NCI-H1092 treated with DMSO at 0.1 percent for 48 hours (cell line): Measurements from ENCODE around the gene WNT7B.
"Not testable (repeated sequence)": the region's sequence is repeated elsewhere in the genome, so short reads cannot be mapped to it uniquely, and the experiment has no call there.

Experiments used
- DNase-seq: peaks from one replicate; lab custom pipeline; 2025; lab: John Stamatoyannopoulos, UW

WNT7B gene

DNA sequence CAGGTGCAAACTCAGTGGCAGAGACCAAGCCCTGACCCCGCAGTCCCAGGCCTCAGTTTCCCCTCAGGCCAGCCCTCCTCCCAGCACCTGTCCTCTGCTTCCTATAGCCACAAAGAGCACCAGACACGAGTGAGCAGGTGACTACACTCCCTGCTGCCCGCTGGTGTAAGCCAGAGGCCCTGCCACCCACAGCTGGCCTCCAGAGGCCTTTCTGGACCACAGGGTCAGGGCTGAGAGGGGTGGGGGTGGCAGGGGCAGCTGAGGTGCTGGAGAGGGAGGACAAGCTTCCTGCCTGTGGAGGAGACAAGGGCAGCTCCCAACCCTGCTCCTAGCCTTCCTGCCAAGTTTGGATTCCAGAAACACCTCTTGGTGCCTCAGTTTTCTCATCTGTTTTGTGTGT is 31.3 kb upstream of the WNT7B start:
- DNase-seq: no peak

DNA sequence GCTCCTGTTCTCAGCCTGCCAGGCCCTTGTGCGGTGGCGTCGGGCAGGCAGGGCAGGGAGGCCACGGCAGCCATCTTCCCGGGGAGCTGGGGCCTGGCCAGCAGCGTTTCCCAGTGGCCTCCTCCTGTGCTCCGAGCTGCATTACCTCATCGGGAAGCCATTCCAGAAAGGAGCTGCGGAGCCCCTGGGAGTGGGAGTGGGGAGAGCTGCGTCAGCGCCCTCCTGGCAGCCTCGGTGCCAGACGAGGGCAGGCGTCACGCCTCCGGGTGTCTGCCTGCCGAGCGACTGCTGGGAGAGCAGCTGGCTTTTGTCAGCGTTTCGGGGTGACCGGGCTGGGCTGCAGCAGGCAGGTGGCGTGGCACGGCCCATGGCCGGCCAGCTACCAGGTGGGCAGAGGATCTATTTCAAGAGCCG is 30.9 kb upstream of the WNT7B start:
- no peak for DNase-seq

DNA sequence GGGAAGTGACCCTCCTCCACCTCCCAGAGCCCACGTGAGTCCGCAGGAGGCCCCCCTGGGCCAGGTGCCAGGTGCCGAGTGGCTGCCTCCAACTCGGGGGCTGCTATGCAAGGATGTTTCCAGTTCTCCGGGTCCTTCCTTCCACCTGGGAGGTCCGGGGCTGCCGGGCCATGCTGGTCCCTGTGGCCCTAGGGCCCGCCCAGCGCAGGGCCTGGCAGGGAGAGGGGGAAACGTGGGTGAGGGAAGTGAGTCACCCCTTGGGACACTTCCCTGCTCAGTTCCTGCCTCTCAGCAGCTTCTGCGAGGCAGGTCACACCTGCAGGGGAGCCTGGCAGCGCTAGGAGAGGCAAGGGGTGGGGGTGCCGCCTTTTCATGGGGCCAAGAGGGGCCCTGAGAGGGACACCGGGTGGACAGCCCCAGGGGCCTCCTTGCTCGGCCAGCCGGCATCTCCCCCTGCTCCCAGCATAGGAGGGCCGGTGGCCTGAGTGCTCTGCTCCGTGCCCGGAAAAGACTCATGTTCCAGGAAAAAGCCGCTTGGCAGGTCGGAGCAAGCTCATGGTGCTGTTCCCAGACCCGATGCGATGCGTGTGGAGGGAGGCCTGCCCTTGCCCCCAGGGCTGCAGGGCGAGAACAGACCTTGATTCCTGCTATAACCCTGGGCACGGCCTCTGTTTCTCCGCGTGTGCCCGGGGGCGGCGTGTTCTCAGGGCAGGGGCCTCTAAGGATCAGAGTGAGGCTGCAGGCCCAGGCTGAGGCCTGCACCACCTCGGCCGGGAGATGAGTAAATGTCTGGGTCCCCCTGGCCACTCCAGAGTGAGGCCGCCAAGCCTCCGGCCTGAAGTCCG is 30.3 kb upstream of the WNT7B start:
- DNase-seq: no peak

DNA sequence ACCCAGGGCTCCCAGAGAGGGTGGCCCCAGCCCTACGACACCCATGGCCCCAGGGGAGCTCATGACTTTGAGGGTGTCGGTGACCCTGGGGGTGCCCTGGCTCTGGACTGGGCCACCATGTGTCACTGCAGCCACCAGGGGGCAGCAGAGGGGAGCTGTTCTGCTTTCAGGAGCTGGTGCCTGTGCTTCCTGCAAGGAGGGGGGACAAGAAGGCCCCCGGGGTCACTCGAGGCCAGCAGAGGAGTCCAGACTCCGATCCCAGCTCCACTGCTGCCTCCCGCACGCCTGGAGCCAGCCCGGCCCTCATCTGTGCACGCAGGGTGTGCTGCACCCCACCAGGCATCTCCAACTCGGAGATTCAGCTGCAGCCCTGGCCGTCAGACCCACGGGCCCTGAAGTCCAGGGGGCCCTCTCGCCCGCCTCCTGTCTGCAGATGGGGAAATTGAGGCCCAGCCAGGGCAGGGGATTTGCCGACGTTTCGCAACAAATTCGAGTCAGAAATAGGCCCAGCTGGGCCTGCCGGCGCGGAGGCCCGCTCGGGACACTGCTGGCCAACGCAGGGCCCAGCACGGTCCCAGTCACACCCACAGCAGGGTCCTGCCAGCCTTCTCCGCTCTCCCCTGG is 29.5 kb upstream of the WNT7B start:
- no peak for DNase-seq

DNA sequence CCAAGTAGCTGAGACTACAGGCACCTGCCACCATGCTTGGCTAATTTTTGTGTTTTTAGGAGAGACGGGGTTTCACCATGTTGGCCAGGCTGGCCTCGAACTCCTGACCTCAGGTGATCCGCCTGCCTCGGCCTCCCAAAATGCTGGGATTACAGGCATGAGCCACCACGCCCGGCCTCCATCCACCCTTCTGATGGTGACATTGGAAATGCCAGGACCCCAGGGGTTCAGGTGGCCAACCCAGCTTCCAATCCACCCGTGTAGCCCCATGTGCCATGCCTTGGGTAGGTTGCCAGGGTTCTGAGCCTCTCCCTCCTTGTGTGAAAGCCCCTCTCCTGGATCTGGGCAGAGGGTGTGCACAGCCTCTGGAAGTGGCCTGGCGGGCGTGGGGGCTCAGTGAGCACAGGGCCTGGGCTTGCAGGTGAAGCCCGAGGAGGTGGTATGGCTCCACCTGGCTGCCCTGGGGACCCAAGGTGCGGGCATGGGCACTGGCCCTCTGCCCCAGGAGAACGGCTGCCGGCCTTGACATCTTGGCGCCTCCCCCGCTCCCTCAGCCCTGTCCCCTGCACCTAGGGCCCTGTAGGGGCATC is 28.2 kb upstream of the WNT7B start:
- DNase-seq: not testable (repeated sequence)

GRCh38 chr22:46004105-46004866 is 27.3 kb upstream of the WNT7B start:
- no peak for DNase-seq

- DNase-seq: no peak
Observed at GRCh38 chr22:46003271-46004091, 26.5 kb upstream of the WNT7B start.

GRCh38 chr22:46002757-46003270 is 25.9 kb upstream of the WNT7B start:
- no peak for DNase-seq

DNA sequence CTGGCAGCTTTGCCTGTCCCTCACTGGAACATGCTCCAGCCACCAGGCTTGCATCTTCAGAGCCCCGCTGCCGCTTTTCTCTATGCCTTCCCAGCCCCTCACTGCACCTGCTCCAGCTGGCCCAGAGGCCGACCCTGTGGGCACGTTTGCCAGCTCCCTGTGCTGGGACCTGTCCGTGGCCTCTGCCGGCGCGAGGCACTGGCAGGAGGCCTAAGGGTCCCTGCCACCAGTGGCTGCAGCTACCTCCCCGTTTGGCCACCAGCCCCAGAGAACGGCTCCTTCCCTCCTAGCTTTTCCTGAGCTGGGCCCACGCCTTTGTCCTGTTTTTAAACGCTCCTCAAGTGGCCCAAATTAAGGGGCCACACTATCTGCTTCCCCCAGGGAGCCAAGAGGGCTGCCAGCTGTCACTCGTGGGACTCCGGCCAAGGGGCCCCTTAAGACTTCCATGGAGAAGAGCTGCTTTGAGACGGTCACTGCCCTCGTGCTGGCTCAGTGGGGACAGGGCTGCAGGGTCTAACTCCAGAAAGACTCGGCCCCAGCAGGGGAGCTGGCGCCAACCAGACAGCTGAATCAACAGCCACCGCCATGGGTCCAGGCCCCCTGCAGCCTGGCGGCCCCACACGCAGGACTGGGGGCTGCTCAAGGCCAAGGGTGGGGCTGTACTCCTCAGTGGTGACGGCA is 24.6 kb upstream of the WNT7B start:
- no peak for DNase-seq

DNA sequence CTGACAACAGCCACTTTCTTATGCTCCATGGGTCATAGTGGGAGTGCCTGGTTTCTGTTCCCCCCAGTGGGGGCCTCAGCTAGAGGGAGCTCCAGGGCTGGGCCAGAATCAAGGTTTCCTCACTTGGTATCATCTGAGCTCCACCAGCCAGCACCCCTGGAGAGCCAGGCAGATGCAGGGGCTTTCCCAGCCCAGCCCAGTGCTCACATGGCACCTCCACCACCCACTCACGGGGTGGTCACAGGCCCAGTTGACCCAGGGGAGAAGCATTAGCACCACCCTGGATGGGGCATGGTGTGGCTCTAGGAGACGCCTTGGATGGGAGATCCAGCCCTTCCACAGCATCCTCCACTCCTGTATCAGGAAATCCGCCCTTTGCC is 24.1 kb upstream of the WNT7B start:
- DNase-seq: no peak

- DNase-seq: no peak
Observed at GRCh38 chr22:46000081-46001027, 23.4 kb upstream of the WNT7B start.

DNA sequence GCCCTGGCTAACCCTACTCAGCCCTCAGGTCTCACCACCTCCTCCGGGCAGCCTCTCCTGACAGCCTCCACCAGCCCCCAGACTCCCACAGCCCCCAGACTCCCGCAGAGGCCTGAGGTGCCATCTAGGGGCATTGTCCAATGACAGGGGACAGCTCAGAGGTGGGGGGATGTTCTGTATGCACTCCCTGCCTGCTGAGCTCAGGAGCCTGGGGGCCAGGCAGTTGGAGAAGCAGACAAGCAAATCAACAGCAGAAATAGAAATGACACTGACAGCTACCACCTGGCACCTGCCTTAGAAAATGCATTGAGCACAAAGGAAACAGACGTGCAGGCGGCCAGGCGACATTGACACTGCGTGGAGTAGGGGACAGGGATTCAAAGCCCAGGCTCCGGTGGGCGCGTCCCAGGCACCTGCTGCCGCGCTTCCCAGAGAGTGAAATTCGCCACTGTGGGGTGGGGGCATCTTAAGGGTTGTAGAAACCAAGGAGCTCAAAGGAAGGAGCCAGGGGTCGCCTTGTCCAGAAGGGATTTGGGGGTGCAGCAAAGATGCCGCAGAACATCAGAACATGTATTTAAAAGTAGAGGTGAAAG is 22.5 kb upstream of the WNT7B start:
- no peak for DNase-seq

DNA sequence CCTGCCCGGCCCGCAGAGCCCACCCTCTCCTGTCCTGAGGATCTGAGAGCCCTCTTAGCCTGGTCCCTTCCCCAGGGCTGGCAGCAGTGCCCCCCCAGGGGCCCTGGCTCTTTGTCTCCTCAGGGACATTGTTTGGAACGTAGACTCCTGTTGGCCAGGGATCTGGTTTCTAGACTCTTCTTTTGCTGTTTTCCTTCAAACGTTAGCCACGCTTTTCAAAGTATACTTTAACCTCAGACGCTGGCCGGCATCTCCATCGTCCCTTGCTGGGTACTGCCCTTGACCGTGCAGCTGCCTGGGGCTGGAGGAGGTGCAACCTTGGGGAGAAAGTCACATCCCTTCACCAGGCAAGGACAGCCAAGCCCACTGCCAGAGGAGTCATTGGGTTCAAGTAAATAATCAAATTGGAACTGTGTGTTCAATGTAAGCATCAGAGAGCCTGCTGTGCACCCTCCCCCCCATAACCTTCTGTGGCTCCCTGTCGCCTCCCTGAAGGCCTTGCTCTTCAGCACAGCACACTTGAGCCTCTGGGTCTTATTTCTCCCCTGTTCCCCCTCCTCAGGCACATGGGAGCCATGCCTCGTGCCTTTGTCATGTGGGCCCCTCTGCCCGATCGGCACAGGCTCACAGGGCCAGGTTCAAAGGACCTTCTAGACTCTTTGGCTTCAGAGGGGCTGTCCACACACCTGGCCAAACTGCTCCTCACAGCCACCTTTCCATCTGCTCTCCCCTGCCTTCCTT is 21.8 kb upstream of the WNT7B start:
- DNase-seq: no peak

DNA sequence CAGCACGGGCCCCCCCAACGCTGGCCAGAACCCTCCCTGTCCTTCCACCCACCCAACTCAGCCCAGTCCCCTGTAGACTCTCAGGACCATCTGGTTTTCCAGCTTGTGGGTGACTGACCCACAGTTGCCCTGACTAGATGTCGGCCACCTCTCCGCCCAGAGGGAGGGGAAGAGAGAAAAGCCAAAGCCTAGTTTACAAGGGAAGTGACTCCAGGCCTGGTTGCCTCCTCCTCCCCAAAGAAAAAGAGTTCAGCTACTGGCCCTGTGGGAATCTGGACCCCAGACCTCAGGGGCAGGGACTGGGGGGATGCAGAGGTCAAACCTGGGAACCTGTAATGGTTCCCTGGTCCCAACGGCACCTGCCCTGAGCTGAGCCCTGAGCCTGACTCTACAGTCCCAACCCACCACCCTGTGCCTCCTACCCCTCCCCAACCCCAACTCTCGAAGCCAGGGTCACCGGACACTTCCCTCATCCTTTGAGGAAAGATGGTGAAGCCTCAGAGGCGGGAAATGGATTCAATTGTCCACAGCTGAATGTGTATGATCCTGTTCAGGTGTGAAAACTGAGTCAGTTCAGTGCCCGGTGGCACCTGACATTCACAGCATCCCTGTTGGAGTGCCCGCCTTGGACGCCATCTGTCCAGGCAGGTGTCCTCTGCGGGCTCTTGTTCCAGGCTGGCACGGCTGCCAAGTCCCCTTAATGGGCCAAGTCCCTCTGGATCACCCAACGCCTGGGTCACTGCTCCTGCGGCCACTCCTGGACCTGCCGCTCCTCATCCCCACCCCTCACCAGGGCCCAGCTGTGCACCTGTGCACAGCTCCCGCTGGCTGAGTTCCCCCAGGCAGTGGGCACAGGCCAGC is 21.0 kb upstream of the WNT7B start:
- no peak for DNase-seq

- no peak for DNase-seq
Observed at GRCh38 chr22:45997077-45997776, 20.3 kb upstream of the WNT7B start.

- DNase-seq: no peak
Observed at GRCh38 chr22:45996241-45997076, 19.5 kb upstream of the WNT7B start.
